Right cardiac atrium (tissue), 5 donors: Measurements from ENCODE around the gene MRPS34. TPM values are rescaled to one million over a fixed set of nuclear protein-coding genes. Genes with fewer than 3 reads are reported as not detected.
A peak's percentile ranks its signal among the peaks of the same experiment; 100 is the strongest.

Experiments
- ATAC-seq, 2 donors: fragments of 200-7000 bp; cut with Tn5 transposase; one replicate each; pipeline versions ENCODE4 v1.8.0 to v1.9.1; 2020; ENCODE audit warnings: moderate library complexity in 2 of 2, mild to moderate bottlenecking in 1 of 2
- DNase-seq, 3 donors: peaks; one replicate each; pipeline ENCODE4 v3.0.0-alpha.2; 2020
- H3K27ac ChIP-seq: one replicate; pipeline ENCODE4 v1.5.1; 2013; ENCODE audit warnings: mild to moderate bottlenecking, low read length, control low read depth, moderate library complexity
- H3K27me3 ChIP-seq: one replicate; pipeline ENCODE4 v1.6.1; 2013; ENCODE audit not compliant: control insufficient read depth, insufficient read depth
- H3K4me1 ChIP-seq: one replicate; pipeline ENCODE4 v1.6.1; 2013; ENCODE audit warnings: low read length; ENCODE audit not compliant: control insufficient read depth, insufficient read depth
- H3K4me3 ChIP-seq: one replicate; pipeline ENCODE4 v1.5.1; 2013; ENCODE audit warnings: low read length, control low read depth
- H3K9me3 ChIP-seq: one replicate; pipeline ENCODE4 v1.6.1; 2013; ENCODE audit warnings: low read length; ENCODE audit not compliant: control insufficient read depth
- WGBS: extraction: QIAGEN DNeasy Blood & Tissue Kit; methylation state at CpG from one replicate; pipeline ENCODE4 v1.1.7; 2013; 5-methylcytosine and 5-hydroxymethylcytosine counted together
- intact Hi-C, 4 donors: fragments of 100-400 bp; cut with DNase I; formaldehyde crosslinking; loops; one replicate each; pipeline versions ENCODE4 v1.11.0 to v1.14.0; 2022 to 2023
- polyA plus RNA-seq: library from polyadenylated mRNA; stranded (reverse); fragments of 200-250 nt; gene quantifications from one replicate; pipeline ENCODE4 v1.2.3, GENCODE V29; 2013
- total RNA-seq, 4 donors: library from RNA; stranded (reverse); fragmentation: NEBNext Ultra II Directional; extraction: Animal tissue kit (Norgen Biotek cat#: 25700); gene quantifications; one replicate each; pipeline ENCODE4 v1.2.1, GENCODE V29; 2021
- donor health status: healthy with polysubstance abuse.
- donor health status: DM: no; HTN: yes; CAD: no.
- donor health status: DM: no; HTN: no; CAD: no.
- donor health status: DM: no; HTN: yes; CAD: no; lungs with severe emphysema.
- donor health status: DM: yes; HTN: yes; CAD: no.

Gene MRPS34
- total and polyA plus RNA-seq, 5 donors: 53.3 to 91.4 (median 73.5) TPM

DNA sequence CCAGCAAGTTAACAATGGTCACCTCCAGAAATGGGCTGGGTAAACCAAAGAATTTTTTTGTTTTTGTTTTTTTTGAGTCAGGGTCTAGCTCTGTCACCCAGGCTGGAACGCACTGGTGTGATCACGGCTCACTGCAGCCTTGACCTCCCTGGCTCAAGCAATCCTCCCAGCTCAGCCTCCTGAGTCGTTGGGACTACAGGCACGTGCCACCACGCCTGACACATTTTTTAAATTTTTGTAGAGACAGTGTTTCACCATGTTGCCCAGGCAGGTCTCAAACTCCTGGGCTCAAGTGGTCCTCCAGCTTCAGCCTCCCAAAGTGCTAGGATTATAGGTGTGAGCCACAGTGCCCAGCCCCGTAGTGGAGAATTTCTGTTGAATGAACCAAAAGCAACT is 7.7 kb upstream of the MRPS34 start:
- 80% methylated on average over 6 of the region's 6 CpGs for WGBS
- no peaks in the 10 kb centered on the region for H3K27me3 ChIP-seq
- H3K4me3 ChIP-seq: no peak overlapping the region
- H3K9me3 ChIP-seq: no peaks in the 10 kb centered on the region
- H3K27ac ChIP-seq: no peak overlapping the region
- intact Hi-C loops: no loop called here
- ATAC-seq: no peak
- DNase-seq: peak in 1 of 3 donors; percentile 5
- H3K4me1 ChIP-seq: peaks cover 3% of the 10 kb centered on the region

DNA sequence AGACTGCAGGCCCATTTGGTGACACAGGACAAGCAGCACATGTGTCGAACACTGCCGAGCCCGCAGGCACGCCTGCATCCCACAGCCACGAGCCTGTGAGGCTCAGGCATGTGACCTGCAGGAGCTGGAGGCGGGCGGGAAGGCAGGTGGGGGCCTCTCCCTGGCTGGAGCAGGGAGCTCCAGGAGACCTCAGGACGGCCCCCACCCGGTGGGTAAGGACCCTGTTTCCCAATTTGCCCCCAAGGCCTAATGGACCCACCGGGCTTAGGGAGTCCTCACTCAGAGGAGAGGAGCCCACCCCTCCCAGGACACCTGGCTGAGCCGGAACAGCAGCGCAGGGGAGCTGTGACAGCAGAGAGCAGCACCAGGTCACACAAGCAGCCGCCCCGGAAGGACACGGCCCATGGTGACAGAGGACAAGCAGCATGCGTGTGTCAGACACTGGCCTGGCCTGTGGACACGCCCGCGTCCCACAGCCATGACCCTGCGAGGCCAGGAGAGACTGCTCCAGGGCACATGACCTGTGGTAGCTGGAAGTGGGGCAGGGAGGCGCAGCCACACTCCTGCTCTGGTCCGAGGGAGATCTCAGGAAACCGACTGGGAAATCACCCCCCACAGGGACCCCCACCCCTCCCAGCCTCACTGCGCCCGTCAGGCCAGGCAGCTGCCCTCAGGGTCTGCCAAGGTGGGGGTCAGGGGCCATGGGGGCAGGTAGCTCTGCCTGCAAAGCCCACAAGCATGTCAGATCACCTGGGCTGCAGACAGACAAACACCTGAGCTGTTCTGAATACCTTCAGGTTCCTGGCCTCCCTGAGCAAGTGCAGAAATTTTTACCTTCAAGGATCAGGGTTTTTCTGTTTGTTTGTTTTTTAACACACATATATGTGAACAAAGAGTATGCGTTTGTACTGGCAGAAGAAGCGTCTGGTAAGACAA is 7.1 kb upstream of the MRPS34 start:
- no peak for ATAC-seq
- peak; percentile 17 to 66 (median 65) for DNase-seq
- Histone ChIP-seq H3K4me1 (peaks cover 3% of the 10 kb centered on the region), H3K4me3 (no peak overlapping the region), H3K27ac (no peak overlapping the region), H3K9me3 (no peaks in the 10 kb centered on the region), H3K27me3 (no peaks in the 10 kb centered on the region)
- 81% methylated on average over 27 of the region's 27 CpGs for WGBS
- intact Hi-C loops: loop anchor here in 1 of 4 donors (5.0 kb wide), 1 partner anchor 68 kb away; no protein-coding TSS in a partner anchor

DNA sequence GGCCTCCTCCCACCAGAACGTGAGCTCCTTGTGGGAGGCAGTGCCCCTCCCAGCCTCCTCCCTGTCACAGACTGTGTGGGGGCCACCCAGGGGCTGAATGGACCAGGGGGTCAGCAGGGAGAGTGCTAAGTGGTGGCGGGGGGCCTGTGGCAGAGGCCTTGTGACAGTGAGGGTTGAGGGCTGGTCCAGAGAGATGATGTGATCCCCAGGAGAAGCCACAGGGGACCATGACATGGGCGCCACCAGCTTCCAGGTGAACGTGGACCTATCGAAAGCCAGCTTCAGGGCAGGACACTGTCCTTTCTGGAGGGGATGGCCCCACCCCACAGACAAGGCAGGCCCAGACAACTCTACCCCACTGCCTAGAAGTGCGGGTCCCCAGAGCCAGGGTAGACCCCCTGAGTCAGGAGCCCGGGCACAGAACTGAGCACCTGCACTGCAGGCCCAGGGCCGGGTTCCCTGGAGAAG is 6.3 kb upstream of the MRPS34 start:
- H3K4me3 ChIP-seq: no peak overlapping the region
- DNase-seq: peak in 2 of 3 donors; percentile 54 to 58
- intact Hi-C loops: loop anchor here in 1 of 4 donors (5.0 kb wide), 1 partner anchor 67 kb away; no protein-coding TSS in a partner anchor
- no peak overlapping the region for H3K27ac ChIP-seq
- H3K9me3 ChIP-seq: no peaks in the 10 kb centered on the region
- ATAC-seq: no peak
- 81% methylated on average over 8 of the region's 8 CpGs for WGBS
- H3K27me3 ChIP-seq: no peaks in the 10 kb centered on the region
- peaks cover 3% of the 10 kb centered on the region for H3K4me1 ChIP-seq

DNA sequence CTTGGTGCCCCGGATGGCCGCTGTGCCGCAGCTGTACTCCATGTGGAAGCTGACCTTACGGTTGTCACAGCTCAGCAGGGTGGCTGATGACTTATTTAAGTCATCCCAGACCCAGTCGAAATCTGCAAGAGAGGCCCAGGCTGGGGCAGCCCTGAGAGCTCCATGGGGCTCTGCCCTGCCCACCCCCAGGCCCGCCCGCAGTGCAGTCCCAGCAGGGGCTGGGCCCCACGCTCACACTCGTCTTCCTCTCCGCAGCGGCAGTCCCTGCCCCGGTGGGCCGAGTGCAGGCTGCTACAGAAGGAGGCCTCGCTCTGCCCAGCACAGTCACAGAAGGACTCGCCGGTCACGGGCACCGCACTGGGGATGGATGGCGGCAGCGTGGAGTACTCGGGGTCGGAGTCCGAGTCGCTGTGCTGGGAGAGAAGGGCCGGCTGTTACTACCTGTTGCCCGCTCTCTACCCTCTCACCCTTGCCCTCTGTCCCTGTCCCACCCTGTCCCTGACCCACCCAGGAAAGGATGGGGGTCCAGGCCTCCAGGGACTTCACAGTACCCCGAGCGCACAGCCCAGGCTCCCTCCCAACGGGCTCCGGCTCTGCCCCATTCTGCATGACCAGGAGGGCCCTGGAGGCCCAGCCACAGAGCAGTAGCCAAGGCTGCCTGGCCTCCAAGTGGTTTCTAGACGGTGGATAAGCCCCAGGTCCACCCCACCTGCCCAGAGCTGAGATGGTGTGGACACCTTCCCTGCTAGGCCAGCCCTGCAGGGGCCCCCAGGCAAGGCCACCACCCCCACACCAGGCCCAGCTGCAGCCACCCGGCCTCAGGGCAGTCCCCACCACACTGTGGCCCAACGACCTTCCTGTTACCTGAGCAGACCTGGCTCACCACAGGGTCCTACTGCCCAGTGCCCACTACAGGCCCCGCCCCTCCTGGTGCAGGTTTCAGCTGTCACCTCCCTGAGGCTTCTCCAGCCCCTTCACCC is 5.6 kb upstream of the MRPS34 start:
- Histone ChIP-seq H3K9me3 (no peaks in the 10 kb centered on the region), H3K27ac (no peak overlapping the region), H3K27me3 (no peaks in the 10 kb centered on the region), H3K4me3 (no peak overlapping the region), H3K4me1 (peaks cover 8% of the 10 kb centered on the region)
- 84% methylated on average over 34 of the region's 34 CpGs for WGBS
- peak in 2 of 3 donors; percentile 50 to 54 for DNase-seq
- no peak for ATAC-seq
- intact Hi-C loops: loop anchor here in 1 of 4 donors (5.0 kb wide), 1 partner anchor 66 kb away; no protein-coding TSS in a partner anchor

GRCh38 chr16:1777375-1778199 is 4.7 kb upstream of the MRPS34 start:
- no peaks in the 10 kb centered on the region for H3K27me3 ChIP-seq
- intact Hi-C loops: loop anchor here in 1 of 4 donors (5.0 kb wide), 1 partner anchor 65 kb away; no protein-coding TSS in a partner anchor
- DNase-seq (peak; percentile 17 to 65 (median 62)), ATAC-seq (no peak)
- H3K27ac ChIP-seq: no peak overlapping the region
- H3K9me3 ChIP-seq: no peaks in the 10 kb centered on the region
- peaks cover 8% of the 10 kb centered on the region for H3K4me1 ChIP-seq
- 76% methylated on average over 36 of the region's 36 CpGs for WGBS
- no peak overlapping the region for H3K4me3 ChIP-seq

GRCh38 chr16:1776991-1777374 is 4.0 kb upstream of the MRPS34 start:
- Histone ChIP-seq H3K4me3 (no peak overlapping the region), H3K4me1 (peaks cover 8% of the 10 kb centered on the region), H3K27ac (no peak overlapping the region), H3K27me3 (no peaks in the 10 kb centered on the region), H3K9me3 (no peaks in the 10 kb centered on the region)
- peak in 2 of 3 donors; percentile 53 to 64 for DNase-seq
- intact Hi-C loops: loop anchor here in 1 of 4 donors (5.0 kb wide), 1 partner anchor 65 kb away; no protein-coding TSS in a partner anchor
- ATAC-seq: no peak
- WGBS: 85% methylated on average over 22 of the region's 22 CpGs

DNA sequence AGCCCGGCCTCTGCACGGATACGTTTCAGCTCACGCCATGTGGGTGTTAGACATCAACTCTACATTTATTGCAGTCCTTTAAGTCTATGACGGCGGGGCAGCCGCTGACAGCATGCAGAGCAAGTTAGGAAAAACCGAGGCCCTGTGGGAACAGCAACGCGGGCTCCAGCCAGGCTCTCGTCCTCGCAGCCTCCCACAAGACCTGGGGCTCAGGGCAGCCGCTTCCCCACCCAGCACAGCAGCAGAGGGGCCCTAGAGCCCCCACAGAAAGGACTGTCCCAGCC is 3.7 kb upstream of the MRPS34 start:
- no peak for ATAC-seq
- intact Hi-C loops: loop anchor here in 1 of 4 donors (5.0 kb wide), 1 partner anchor 64 kb away; no protein-coding TSS in a partner anchor
- no peak overlapping the region for H3K27ac ChIP-seq
- no peak overlapping the region for H3K4me3 ChIP-seq
- peak in 1 of 3 donors; percentile 51 for DNase-seq
- H3K9me3 ChIP-seq: no peaks in the 10 kb centered on the region
- peaks cover 8% of the 10 kb centered on the region for H3K4me1 ChIP-seq
- H3K27me3 ChIP-seq: no peaks in the 10 kb centered on the region
- 80% methylated on average over 13 of the region's 13 CpGs for WGBS

- intact Hi-C loops: loop anchor here in 1 of 4 donors (5.0 kb wide), 1 partner anchor 64 kb away; no protein-coding TSS in a partner anchor
- no peaks in the 10 kb centered on the region for H3K27me3 ChIP-seq
- WGBS: 77% methylated on average over 28 of the region's 28 CpGs
- ATAC-seq (no peak), DNase-seq (peak; percentile 22 to 64 (median 49))
- no peaks in the 10 kb centered on the region for H3K9me3 ChIP-seq
- H3K4me3 ChIP-seq: no peak overlapping the region
- H3K4me1 ChIP-seq: peaks cover 5% of the 10 kb centered on the region
- H3K27ac ChIP-seq: no peak overlapping the region
Measured at GRCh38 chr16:1775846-1776671, 3.1 kb upstream of the MRPS34 start.

DNA sequence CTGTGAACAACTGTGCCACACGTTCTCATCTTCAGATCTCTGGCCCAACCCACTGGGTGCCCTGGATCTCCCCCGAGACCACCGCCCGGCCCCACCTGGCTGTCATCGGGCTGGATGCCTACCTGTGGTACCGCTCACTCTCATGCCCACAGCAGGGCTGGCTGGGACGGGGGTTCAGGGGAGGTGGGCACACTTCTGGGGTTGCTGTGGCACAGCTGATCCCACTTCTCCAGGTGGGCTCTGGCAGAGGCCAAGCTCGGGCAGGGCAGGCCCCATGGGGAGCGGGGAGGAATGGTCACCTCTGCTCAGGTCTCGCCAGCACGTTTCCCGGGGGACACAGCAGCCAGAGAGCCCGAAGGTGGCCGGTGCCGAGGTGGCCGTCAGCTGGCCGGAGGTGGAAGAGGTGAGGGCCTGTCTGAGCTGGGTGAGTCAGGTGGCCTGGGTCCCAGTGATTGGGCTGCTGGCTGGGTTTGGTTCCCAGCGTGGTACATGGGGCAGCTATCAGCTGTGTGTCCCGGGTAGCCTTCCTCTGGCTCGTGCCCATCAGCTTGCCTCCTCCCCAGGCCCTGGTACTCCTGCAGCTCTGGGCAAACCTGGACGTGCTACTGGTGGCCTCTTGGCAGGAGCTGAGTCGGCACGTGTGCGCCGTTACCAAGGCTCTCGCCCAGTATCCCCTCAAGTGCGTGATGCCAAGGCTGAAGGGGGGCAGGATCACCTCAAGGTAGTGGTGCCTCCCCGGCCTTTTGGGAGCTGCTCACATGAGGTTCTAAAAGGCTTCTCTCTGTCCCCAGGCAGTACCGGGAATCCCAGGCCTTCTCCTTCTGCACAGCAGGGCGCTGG is 2.3 kb upstream of the MRPS34 start:
- Histone ChIP-seq H3K27ac (no peak overlapping the region), H3K4me1 (peaks cover 4% of the 10 kb centered on the region), H3K4me3 (no peak overlapping the region), H3K9me3 (no peaks in the 10 kb centered on the region), H3K27me3 (no peaks in the 10 kb centered on the region)
- DNase-seq: peak; percentile 16 to 66 (median 55)
- intact Hi-C loops: loop anchor here in 1 of 4 donors (5.0 kb wide), 1 partner anchor 63 kb away; no protein-coding TSS in a partner anchor
- 91% methylated on average over 30 of the region's 30 CpGs for WGBS
- no peak for ATAC-seq
